Esophagus squamous epithelium (tissue), 5 donors: ENCODE measurements around the gene CYP26B1. TPM values are rescaled to one million over a fixed set of nuclear protein-coding genes. Genes with fewer than 3 reads are reported as not detected.

Source experiments
- DNase-seq: peaks from one replicate; lab custom pipeline; 2025; lab: John Stamatoyannopoulos, UW
- H3K27ac ChIP-seq, 4 donors: fragments of 200-600 bp; sonication (generic); one replicate each; pipeline ENCODE4 v1.5.1; 2016 to 2019; ENCODE audit warnings: mild to moderate bottlenecking in 1 of 4
- H3K27me3 ChIP-seq, 4 donors: fragments of 200-600 bp; sonication (generic); 1 replicate in 3 of 4; 2 replicates in 1 of 4; pipeline versions ENCODE4 v1.5.1 to v1.6.0; 2017 to 2021; ENCODE audit warnings: antibody characterized with exemption in 1 of 4
- H3K36me3 ChIP-seq, 3 donors: fragments of 200-600 bp; sonication (generic); one replicate each; pipeline ENCODE4 v1.5.1; 2016 to 2019
- H3K4me1 ChIP-seq, 3 donors: fragments of 200-600 bp; sonication (generic); one replicate each; pipeline ENCODE4 v1.5.1; 2017 to 2019
- H3K4me3 ChIP-seq, 4 donors: fragments of 200-600 bp; sonication (generic); 1 replicate in 3 of 4; 2 replicates in 1 of 4; pipeline ENCODE4 v1.5.1; 2016 to 2019; ENCODE audit warnings: mild to moderate bottlenecking in 2 of 4, moderate library complexity in 1 of 4
- H3K9me3 ChIP-seq, 3 donors: fragments of 200-600 bp; sonication (generic); one replicate each; pipeline ENCODE4 v1.5.1; 2016 to 2019
- CTCF ChIP-seq, 6 experiments: fragments of 450-650 bp in 4 of 6; fragments of 200-600 bp in 2 of 6; sonication (generic) in 2 of 6; IDR thresholded peaks; one replicate each; pipeline ENCODE4 v1.5.1; 2016 to 2019; ENCODE audit warnings: antibody characterized with exemption in 6 of 6, mild to moderate bottlenecking in 4 of 6, moderate library complexity in 4 of 6
- POLR2A ChIP-seq, 4 donors: fragments of 450-650 bp; IDR thresholded peaks; one replicate each; pipeline ENCODE4 v1.6.1; 2017; ENCODE audit warnings: antibody characterized with exemption in 4 of 4, mild to moderate bottlenecking in 4 of 4, moderate library complexity in 3 of 4
- WGBS, 2 donors: methylation state at CpG; one replicate each; pipeline ENCODE4 v1.1.5; 2018; 5-methylcytosine and 5-hydroxymethylcytosine counted together
- intact Hi-C: fragments of 100-400 bp; cut with DNase I; formaldehyde crosslinking; loops from one replicate; pipeline ENCODE4 v1.15.0; 2022
- total RNA-seq, 4 donors: library from RNA; depleted of rRNA; stranded (reverse); fragments of >200 nt; gene quantifications; one replicate each; pipeline ENCODE4 v1.1.0, GENCODE V29; 2016
- donor health status: DM: yes; HTN: yes; CAD: no.

The CYP26B1 gene
- total RNA-seq, 4 donors from 2014 or later: 0.62 to 6.7 (median 1.3) TPM

DNA sequence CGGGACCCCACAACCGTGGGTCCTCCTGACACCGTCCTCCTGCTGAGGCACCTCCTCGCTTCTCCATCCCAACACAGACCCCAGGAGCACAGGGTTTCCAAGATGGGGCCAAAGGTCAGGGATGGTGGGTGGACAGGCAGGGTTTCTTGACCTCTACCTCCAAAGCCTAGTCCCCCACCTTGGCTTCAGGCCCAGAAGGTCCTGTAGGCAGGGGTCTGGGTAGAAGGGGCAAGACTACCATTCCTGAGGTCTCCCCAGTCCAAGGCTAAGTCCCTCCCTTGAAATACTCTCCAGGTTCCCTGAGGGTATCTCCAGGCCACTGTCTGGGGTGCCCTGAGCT lies 7.1 kb downstream of the CYP26B1 start:
- no peak for DNase-seq
- WGBS, 2 donors: 100% methylated on average over 2 of the region's 4 CpGs; no CpG with 5 or more reads in 1 of the 2 donors
- intact Hi-C loops: loop anchor here (10.0 kb wide), 1 partner anchor 536 kb away; no protein-coding TSS in a partner anchor
- Histone ChIP-seq H3K27me3 (peaks cover 0 to 38% (median 1%) of the 10 kb centered on the region in 4 donors), H3K36me3 (no peaks in the 10 kb centered on the region), H3K9me3 (no peaks in the 10 kb centered on the region), H3K27ac (no peak overlapping the region), H3K4me1 (peaks cover 29 to 62% (median 44%) of the 10 kb centered on the region in 3 donors), H3K4me3 (no peak overlapping the region)
- TF ChIP-seq CTCF (IDR thresholded peaks at IDR 0.05): no peak
- TF ChIP-seq POLR2A (IDR thresholded peaks at IDR 0.05): no peak

DNA sequence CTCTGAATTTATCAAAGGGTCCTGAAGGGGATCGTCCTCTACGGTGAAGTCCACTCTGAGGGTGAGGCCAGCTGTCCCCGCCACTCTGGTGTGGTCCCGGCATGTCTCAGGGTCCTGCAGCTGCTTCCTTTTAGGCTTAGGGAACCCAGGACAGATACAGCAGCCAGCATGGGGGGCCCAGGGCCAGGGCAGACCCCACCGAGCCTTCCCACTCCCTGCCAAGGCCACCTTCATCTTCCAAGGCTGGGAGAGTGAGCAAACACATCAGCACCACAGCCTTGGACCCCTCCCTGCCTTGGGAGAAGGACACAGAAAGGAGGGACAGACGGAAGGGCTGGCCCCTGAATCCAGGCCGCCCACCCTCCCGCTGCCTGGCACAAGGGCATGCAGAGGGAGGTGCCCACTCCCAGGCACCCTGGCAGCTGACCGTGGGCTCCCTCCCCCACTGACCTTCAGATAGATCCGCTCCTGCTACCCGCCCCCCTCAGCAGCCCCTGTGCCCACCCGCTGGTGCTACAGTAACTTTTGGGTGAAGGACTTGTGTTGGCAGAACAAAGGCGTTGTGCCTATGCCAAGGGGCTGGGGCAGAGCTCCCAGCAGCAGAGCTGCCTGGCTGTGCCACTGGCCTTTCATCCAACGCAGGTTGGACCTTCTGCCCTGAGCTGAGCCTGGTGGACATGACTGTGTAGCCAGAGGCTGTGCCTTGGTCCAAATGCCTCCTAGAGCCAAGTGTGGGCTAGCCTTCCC lies 7.6 kb downstream of the CYP26B1 start:
- peaks cover 24 to 57% (median 39%) of the 10 kb centered on the region in 3 donors for H3K4me1 ChIP-seq
- TF ChIP-seq POLR2A (IDR thresholded peaks at IDR 0.05) (no peak), CTCF (IDR thresholded peaks at IDR 0.05) (no peak)
- no peak overlapping the region for H3K27ac ChIP-seq
- DNase-seq: no peak
- WGBS, 2 donors: 100% methylated on average over 3 of the region's 14 CpGs; no CpG with 5 or more reads in 1 of the 2 donors
- peaks cover 0 to 3% (median 0%) of the 10 kb centered on the region in 3 donors for H3K36me3 ChIP-seq
- no peak overlapping the region for H3K4me3 ChIP-seq
- intact Hi-C loops: loop anchor here (10.0 kb wide), 1 partner anchor 535 kb away; no protein-coding TSS in a partner anchor
- no peaks in the 10 kb centered on the region for H3K9me3 ChIP-seq
- H3K27me3 ChIP-seq: peaks cover 0 to 33% (median 0%) of the 10 kb centered on the region in 4 donors

- intact Hi-C loops: no loop called here
- DNase-seq: no peak
- WGBS, 2 donors: 86 to 90% methylated on average over 3 of the region's 8 CpGs
These were observed 8.2 kb downstream of the CYP26B1 start for GRCh38 chr2:72139471-72139873.

GRCh38 chr2:72138921-72139381 lies 8.7 kb downstream of the CYP26B1 start:
- WGBS, 2 donors: 75 to 84% methylated on average over 7 to 11 of the region's 14 CpGs
- peaks cover 15 to 46% (median 28%) of the 10 kb centered on the region in 3 donors for H3K4me1 ChIP-seq
- H3K27me3 ChIP-seq: peaks cover 0 to 22% (median 0%) of the 10 kb centered on the region in 4 donors
- H3K9me3 ChIP-seq: no peaks in the 10 kb centered on the region
- intact Hi-C loops: no loop called here
- no peak for TF ChIP-seq CTCF (IDR thresholded peaks at IDR 0.05)
- no peak for TF ChIP-seq POLR2A (IDR thresholded peaks at IDR 0.05)
- H3K27ac ChIP-seq: no peak overlapping the region
- no peak overlapping the region for H3K4me3 ChIP-seq
- H3K36me3 ChIP-seq: peaks cover 0 to 13% (median 0%) of the 10 kb centered on the region in 3 donors
- DNase-seq: no peak

More at GRCh38 chr2:72139471-72139873, 8.2 kb downstream of the CYP26B1 start:
- H3K27ac ChIP-seq: no peak overlapping the region
- H3K4me3 ChIP-seq: no peak overlapping the region
- no peaks in the 10 kb centered on the region for H3K9me3 ChIP-seq
- H3K27me3 ChIP-seq: peaks cover 0 to 27% (median 0%) of the 10 kb centered on the region in 4 donors
- peaks cover 18 to 51% (median 33%) of the 10 kb centered on the region in 3 donors for H3K4me1 ChIP-seq
- no peak for TF ChIP-seq POLR2A (IDR thresholded peaks at IDR 0.05)
- no peak for TF ChIP-seq CTCF (IDR thresholded peaks at IDR 0.05)
- H3K36me3 ChIP-seq: peaks cover 0 to 9% (median 0%) of the 10 kb centered on the region in 3 donors
